Measurements from ENCODE around the gene PEX13. TPM values are rescaled to one million over a fixed set of nuclear protein-coding genes. Genes with fewer than 3 reads are reported as not detected.
A peak's percentile ranks its signal among the peaks of the same experiment; 100 is the strongest.

Gene PEX13
- total and polyA plus RNA-seq, 7 experiments from 2014 or later, result 7.2 to 23.6 (median 15.8) TPM

GRCh38 chr2:61065714-61066709, 48.5 kb downstream of the PEX13 start, which contains the start of gene SANBR:
SANBR (plus strand) TSS chr2:61065871; CDS start chr2:61070351, 4,480 bp downstream.
- Mint-ChIP-seq H3K27ac (peak within 1 kb of the TSS; percentile 12 to 94 (median 79)), H3K9me3 (peaks cover 0 to 2% (median 0%) of the 10 kb centered on the region in 11 donors), H3K27me3 (peaks cover 0 to 2% (median 0%) of the 10 kb centered on the region in 5 donors), H3K4me3 (peak within 1 kb of the TSS; percentile 79 to 98 (median 95)), H3K36me3 (peaks cover 0 to 3% (median 0%) of the 10 kb centered on the region in 5 donors), H3K4me1 (peaks cover 0 to 17% (median 5%) of the 10 kb centered on the region in 7 donors)
- no peaks in the 10 kb centered on the region for H3K36me3 ChIP-seq (ENCODE audit: control insufficient read depth in 2 of 3, insufficient read depth in 3 of 3, low read length in 3 of 3)
- H3K27me3 ChIP-seq (ENCODE audit: control insufficient read depth in 2 of 2, insufficient read depth in 2 of 2, low read length in 2 of 2), result no peaks in the 10 kb centered on the region
- peaks cover 0 to 6% of the 10 kb centered on the region in 2 donors for H3K4me1 ChIP-seq (ENCODE audit: control insufficient read depth in 2 of 2, insufficient read depth in 2 of 2, low read length in 2 of 2)
- ATAC-seq (peak; percentile 99), DNase-seq (peak; percentile 78 to 90 (median 83))
- POLR2A ChIA-PET, result interaction anchor here (0.9 to 2.1 kb wide), 3 partner anchors 79 to 112 kb away, joined by 3 to 9 read pairs (median 4); no protein-coding TSS in a partner anchor
- peak within 1 kb of the TSS; percentile 59 for H3K4me3 ChIP-seq (ENCODE audit: low read length)
- CTCF ChIA-PET, result interaction anchor here (0.6 kb wide), 1 partner anchor 20 kb away, joined by 4 read pairs; no protein-coding TSS in a partner anchor
- peak within 1 kb of the TSS; percentile 49 for H3K27ac ChIP-seq (ENCODE audit: low read depth, low read length)
- H3K9me3 ChIP-seq (ENCODE audit: control insufficient read depth in 2 of 3, low read length in 3 of 3), result no peaks in the 10 kb centered on the region
- intact Hi-C loops (cut with micrococcal nuclease), result loop anchor here (1.0 to 10.0 kb wide), 16 partner anchors 49 to 1641 kb away; partner anchors contain the start of genes PAPOLG (in 2 of the 2), PEX13 (in 2 of the 2), REL (in 2 of the 2) and XPO1 (in 2 of the 2)

GRCh38 chr2:61074100-61074499, 56.6 kb downstream of the PEX13 start:
- no peak for DNase-seq
- intact Hi-C loops (cut with micrococcal nuclease), result no loop called here
- Histone ChIP-seq H3K27ac (ENCODE audit: low read depth, low read length) (no peak overlapping the region), H3K27me3 (ENCODE audit: control insufficient read depth in 2 of 2, insufficient read depth in 2 of 2, low read length in 2 of 2) (no peaks in the 10 kb centered on the region), H3K4me1 (ENCODE audit: control insufficient read depth in 2 of 2, insufficient read depth in 2 of 2, low read length in 2 of 2) (no peaks in the 10 kb centered on the region), H3K36me3 (ENCODE audit: control insufficient read depth in 2 of 3, insufficient read depth in 3 of 3, low read length in 3 of 3) (no peaks in the 10 kb centered on the region), H3K9me3 (ENCODE audit: control insufficient read depth in 2 of 3, low read length in 3 of 3) (no peaks in the 10 kb centered on the region), H3K4me3 (ENCODE audit: low read length) (no peak overlapping the region)
- ChIA-PET CTCF (no interaction called here), POLR2A (no interaction called here)
- no peak for ATAC-seq
- Mint-ChIP-seq H3K27ac (no peak overlapping the region), H3K4me3 (no peak overlapping the region), H3K27me3 (no peaks in the 10 kb centered on the region), H3K36me3 (peaks cover 0 to 10% (median 0%) of the 10 kb centered on the region in 5 donors), H3K4me1 (no peaks in the 10 kb centered on the region), H3K9me3 (no peaks in the 10 kb centered on the region)

GRCh38 chr2:61085883-61086282, 68.4 kb downstream of the PEX13 start:
- Histone ChIP-seq H3K4me1 (ENCODE audit: control insufficient read depth in 2 of 2, insufficient read depth in 2 of 2, low read length in 2 of 2) (no peaks in the 10 kb centered on the region), H3K36me3 (ENCODE audit: control insufficient read depth in 2 of 3, insufficient read depth in 3 of 3, low read length in 3 of 3) (no peaks in the 10 kb centered on the region), H3K4me3 (ENCODE audit: low read length) (no peak overlapping the region), H3K27me3 (ENCODE audit: control insufficient read depth in 2 of 2, insufficient read depth in 2 of 2, low read length in 2 of 2) (no peaks in the 10 kb centered on the region), H3K9me3 (ENCODE audit: control insufficient read depth in 2 of 3, low read length in 3 of 3) (no peaks in the 10 kb centered on the region), H3K27ac (ENCODE audit: low read depth, low read length) (no peak overlapping the region)
- H3K4me1 Mint-ChIP-seq, result no peaks in the 10 kb centered on the region
- CTCF ChIA-PET, result no interaction called here
- H3K4me3 Mint-ChIP-seq, result no peak overlapping the region
- no peak overlapping the region for H3K27ac Mint-ChIP-seq
- H3K36me3 Mint-ChIP-seq, result peaks cover 0 to 8% (median 0%) of the 10 kb centered on the region in 5 donors
- intact Hi-C loops (cut with micrococcal nuclease), result no loop called here
- POLR2A ChIA-PET, result interaction anchor here (0.5 kb wide), 1 partner anchor 24 kb away, joined by 4 read pairs; no protein-coding TSS in a partner anchor
- DNase-seq (no peak), ATAC-seq (no peak)
- H3K27me3 Mint-ChIP-seq, result no peaks in the 10 kb centered on the region
- no peaks in the 10 kb centered on the region for H3K9me3 Mint-ChIP-seq

GRCh38 chr2:61089797-61090196, 72.3 kb downstream of the PEX13 start:
- ATAC-seq (no peak), DNase-seq (no peak)
- Histone ChIP-seq H3K4me1 (ENCODE audit: control insufficient read depth in 2 of 2, insufficient read depth in 2 of 2, low read length in 2 of 2) (no peaks in the 10 kb centered on the region), H3K9me3 (ENCODE audit: control insufficient read depth in 2 of 3, low read length in 3 of 3) (no peaks in the 10 kb centered on the region), H3K4me3 (ENCODE audit: low read length) (no peak overlapping the region), H3K36me3 (ENCODE audit: control insufficient read depth in 2 of 3, insufficient read depth in 3 of 3, low read length in 3 of 3) (no peaks in the 10 kb centered on the region), H3K27me3 (ENCODE audit: control insufficient read depth in 2 of 2, insufficient read depth in 2 of 2, low read length in 2 of 2) (no peaks in the 10 kb centered on the region), H3K27ac (ENCODE audit: low read depth, low read length) (no peak overlapping the region)
- Mint-ChIP-seq H3K4me3 (no peak overlapping the region), H3K9me3 (no peaks in the 10 kb centered on the region), H3K27ac (peak overlapping the region in 1 of 9 donors; percentile 30), H3K36me3 (peaks cover 0 to 6% (median 0%) of the 10 kb centered on the region in 5 donors), H3K27me3 (no peaks in the 10 kb centered on the region), H3K4me1 (no peaks in the 10 kb centered on the region)
- intact Hi-C loops (cut with micrococcal nuclease), result no loop called here
- POLR2A ChIA-PET, result no interaction called here
- CTCF ChIA-PET, result no interaction called here

GRCh38 chr2:61090386-61090921, 72.9 kb downstream of the PEX13 start:
- H3K27ac Mint-ChIP-seq, result no peak overlapping the region
- CTCF ChIA-PET, result no interaction called here
- Histone ChIP-seq H3K9me3 (ENCODE audit: control insufficient read depth in 2 of 3, low read length in 3 of 3) (no peaks in the 10 kb centered on the region), H3K27ac (ENCODE audit: low read depth, low read length) (no peak overlapping the region), H3K4me1 (ENCODE audit: control insufficient read depth in 2 of 2, insufficient read depth in 2 of 2, low read length in 2 of 2) (no peaks in the 10 kb centered on the region), H3K4me3 (ENCODE audit: low read length) (no peak overlapping the region), H3K36me3 (ENCODE audit: control insufficient read depth in 2 of 3, insufficient read depth in 3 of 3, low read length in 3 of 3) (no peaks in the 10 kb centered on the region), H3K27me3 (ENCODE audit: control insufficient read depth in 2 of 2, insufficient read depth in 2 of 2, low read length in 2 of 2) (no peaks in the 10 kb centered on the region)
- intact Hi-C loops (cut with micrococcal nuclease), result no loop called here
- no peak for ATAC-seq
- no peaks in the 10 kb centered on the region for H3K9me3 Mint-ChIP-seq
- H3K4me1 Mint-ChIP-seq, result no peaks in the 10 kb centered on the region
- POLR2A ChIA-PET, result interaction anchor here (0.7 kb wide), 1 partner anchor 84 kb away, joined by 4 read pairs; no protein-coding TSS in a partner anchor
- H3K27me3 Mint-ChIP-seq, result no peaks in the 10 kb centered on the region
- peaks cover 0 to 4% (median 0%) of the 10 kb centered on the region in 5 donors for H3K36me3 Mint-ChIP-seq
- H3K4me3 Mint-ChIP-seq, result no peak overlapping the region
- DNase-seq, result no peak

GRCh38 chr2:61091485-61091884, 74.0 kb downstream of the PEX13 start:
- CTCF ChIA-PET, result no interaction called here
- no peak for DNase-seq
- POLR2A ChIA-PET, result interaction anchor here (0.7 kb wide), 1 partner anchor 83 kb away, joined by 4 read pairs; no protein-coding TSS in a partner anchor

More at GRCh38 chr2:61091485-61091884, 74.0 kb downstream of the PEX13 start:
- no peak for ATAC-seq
- no peak overlapping the region for H3K4me3 Mint-ChIP-seq
- intact Hi-C loops (cut with micrococcal nuclease), result no loop called here
- Histone ChIP-seq H3K9me3 (ENCODE audit: control insufficient read depth in 2 of 3, low read length in 3 of 3) (no peaks in the 10 kb centered on the region), H3K36me3 (ENCODE audit: control insufficient read depth in 2 of 3, insufficient read depth in 3 of 3, low read length in 3 of 3) (no peaks in the 10 kb centered on the region), H3K4me3 (ENCODE audit: low read length) (no peak overlapping the region), H3K4me1 (ENCODE audit: control insufficient read depth in 2 of 2, insufficient read depth in 2 of 2, low read length in 2 of 2) (no peaks in the 10 kb centered on the region), H3K27me3 (ENCODE audit: control insufficient read depth in 2 of 2, insufficient read depth in 2 of 2, low read length in 2 of 2) (no peaks in the 10 kb centered on the region), H3K27ac (ENCODE audit: low read depth, low read length) (no peak overlapping the region)
- H3K4me1 Mint-ChIP-seq, result peaks cover 0 to 2% (median 0%) of the 10 kb centered on the region in 7 donors
- peaks cover 0 to 4% (median 0%) of the 10 kb centered on the region in 5 donors for H3K36me3 Mint-ChIP-seq
- no peaks in the 10 kb centered on the region for H3K27me3 Mint-ChIP-seq
- no peaks in the 10 kb centered on the region for H3K9me3 Mint-ChIP-seq
- H3K27ac Mint-ChIP-seq, result no peak overlapping the region
